ENCODE measurements around the gene COL2A1. TPM values are rescaled to one million over a fixed set of nuclear protein-coding genes. Genes with fewer than 3 reads are reported as not detected.

COL2A1 gene
- total RNA-seq, 2 donors from 2014 or later, result not detected

- no peaks in the 10 kb centered on the region for H3K36me3 ChIP-seq (replicated peaks in 1 of 2; ENCODE audit: insufficient read depth in 1 of 2, low read depth in 2 of 2)
- intact Hi-C loops (cut with DNase I), result no loop called here
Observed at GRCh38 chr12:48007206-48007605, 2.9 kb upstream of the COL2A1 start.

GRCh38 chr12:48005750-48006021, 1.4 kb upstream of the COL2A1 start:
- intact Hi-C loops (cut with DNase I), result no loop called here
- Histone ChIP-seq H3K4me3 (no peak overlapping the region), H3K9me3 (no peaks in the 10 kb centered on the region), H3K27me3 (peaks cover 0 to 29% of the 10 kb centered on the region in 2 donors), H3K27ac (no peak overlapping the region), H3K4me1 (peaks cover 43% of the 10 kb centered on the region), H3K36me3 (replicated peaks in 1 of 2; ENCODE audit: insufficient read depth in 1 of 2, low read depth in 2 of 2) (no peaks in the 10 kb centered on the region)
- DNase-seq (no peak), ATAC-seq (no peak)
- TF ChIP-seq CTCF (IDR thresholded peaks at IDR 0.05), result no peak
- no peak for TF ChIP-seq POLR2A (IDR thresholded peaks at IDR 0.05)

More at GRCh38 chr12:48007206-48007605, 2.9 kb upstream of the COL2A1 start:
- no peak for ATAC-seq
- no peaks in the 10 kb centered on the region for H3K9me3 ChIP-seq
- peaks cover 0 to 24% of the 10 kb centered on the region in 2 donors for H3K27me3 ChIP-seq
- H3K4me1 ChIP-seq, result peaks cover 27% of the 10 kb centered on the region
- TF ChIP-seq CTCF (IDR thresholded peaks at IDR 0.05) (no peak), POLR2A (IDR thresholded peaks at IDR 0.05) (no peak)
- no peak for DNase-seq
- 68% methylated on average over 4 of the region's 4 CpGs for WGBS, 2 donors
- no peak overlapping the region for H3K27ac ChIP-seq
- no peak overlapping the region for H3K4me3 ChIP-seq

- no peak for ATAC-seq
- TF ChIP-seq POLR2A (IDR thresholded peaks at IDR 0.05) (no peak), CTCF (IDR thresholded peaks at IDR 0.05) (no peak)
Observed at GRCh38 chr12:48005001-48005749, 899 bp upstream of the COL2A1 start.

GRCh38 chr12:48003226-48004052, 837 bp downstream of the COL2A1 start:
- Histone ChIP-seq H3K27me3 (peaks cover 0 to 35% of the 10 kb centered on the region in 2 donors), H3K9me3 (no peaks in the 10 kb centered on the region)
- WGBS, 2 donors, result 7 to 19% methylated on average over 37 to 38 of the region's 38 CpGs

More at GRCh38 chr12:48005001-48005749, 899 bp upstream of the COL2A1 start:
- H3K36me3 ChIP-seq (replicated peaks in 1 of 2; ENCODE audit: insufficient read depth in 1 of 2, low read depth in 2 of 2), result no peaks in the 10 kb centered on the region
- WGBS, 2 donors, result 43 to 56% methylated on average over 27 to 29 of the region's 30 CpGs
- DNase-seq, result no peak
- peaks cover 0 to 34% of the 10 kb centered on the region in 2 donors for H3K27me3 ChIP-seq
- H3K4me3 ChIP-seq, result no peak overlapping the region
- intact Hi-C loops (cut with DNase I), result no loop called here
- no peak overlapping the region for H3K27ac ChIP-seq
- no peaks in the 10 kb centered on the region for H3K9me3 ChIP-seq
- H3K4me1 ChIP-seq, result peaks cover 44% of the 10 kb centered on the region

More at GRCh38 chr12:48003226-48004052, 837 bp downstream of the COL2A1 start:
- ATAC-seq, result no peak
- H3K36me3 ChIP-seq (replicated peaks in 1 of 2; ENCODE audit: insufficient read depth in 1 of 2, low read depth in 2 of 2), result no peaks in the 10 kb centered on the region
- H3K4me3 ChIP-seq, result no peak overlapping the region
- no peak for TF ChIP-seq CTCF (IDR thresholded peaks at IDR 0.05)
- TF ChIP-seq POLR2A (IDR thresholded peaks at IDR 0.05), result no peak
- H3K4me1 ChIP-seq, result peaks cover 44% of the 10 kb centered on the region
- intact Hi-C loops (cut with DNase I), result no loop called here
- DNase-seq, result no peak
- H3K27ac ChIP-seq, result no peak overlapping the region
